HG03025 (cell line): Measurements from ENCODE around the gene PYGM.

ENCODE experiments used
- ATAC-seq: cut with Tn5 transposase; IDR thresholded peaks from one replicate; pipeline ENCODE4 v1.9.1; 2021; ENCODE audit warnings: mild to moderate bottlenecking, moderate library complexity; ENCODE audit not compliant: unreplicated experiment, low FRiP score

Gene PYGM

GRCh38 chr11:64759722-64760719 lies at the start of gene PYGM:
Gene PYGM (minus strand): TSS chr11:64759974. CDS start chr11:64759898, 76 bp downstream.
- ATAC-seq: no peak

GRCh38 chr11:64805481-64805880 lies 45.7 kb upstream of the PYGM start:
- ATAC-seq: no peak

GRCh38 chr11:64804346-64805210 lies 44.8 kb upstream of the PYGM start:
- ATAC-seq: no peak

- no peak for ATAC-seq
Measured at GRCh38 chr11:64803846-64804345, 44.1 kb upstream of the PYGM start.

GRCh38 chr11:64803158-64803845 lies 43.5 kb upstream of the PYGM start, which contains the start of gene MAP4K2:
Gene MAP4K2 (minus strand): TSS chr11:64803214. CDS start chr11:64803149, 65 bp downstream.
- no peak for ATAC-seq

GRCh38 chr11:64802370-64803157 lies 42.8 kb upstream of the PYGM start:
- no peak for ATAC-seq

- no peak for ATAC-seq
Measured at GRCh38 chr11:64801561-64802369, 42.0 kb upstream of the PYGM start.

GRCh38 chr11:64801158-64801464 lies 41.3 kb upstream of the PYGM start:
- ATAC-seq: no peak

GRCh38 chr11:64800303-64801157 lies 40.8 kb upstream of the PYGM start:
- no peak for ATAC-seq

GRCh38 chr11:64799623-64800302 lies 40.0 kb upstream of the PYGM start:
- no peak for ATAC-seq

- ATAC-seq: no peak
Measured at GRCh38 chr11:64799256-64799622, 39.5 kb upstream of the PYGM start.

GRCh38 chr11:64796757-64797541 lies 37.2 kb upstream of the PYGM start:
- no peak for ATAC-seq

- no peak for ATAC-seq
Measured at GRCh38 chr11:64796047-64796756, 36.4 kb upstream of the PYGM start.

GRCh38 chr11:64794526-64794925 lies 34.8 kb upstream of the PYGM start:
- ATAC-seq: no peak

- ATAC-seq: no peak
Measured at GRCh38 chr11:64793271-64794160, 33.7 kb upstream of the PYGM start.
